Lower leg skin (tissue), 3 donors: ENCODE measurements around the gene WWTR1.

Source experiments
- POLR2A ChIP-seq, 2 donors: fragments of 450-650 bp; IDR thresholded peaks; one replicate each; pipeline ENCODE4 v1.6.1; 2016 to 2017; ENCODE audit warnings: antibody characterized with exemption in 2 of 2, mild to moderate bottlenecking in 1 of 2, moderate library complexity in 1 of 2
- TF ChIP-seq, protein P1 (sequence below), 3 donors: fragments of 450-650 bp; IDR thresholded peaks; one replicate each; pipeline ENCODE4 v1.5.1; 2016; ENCODE audit warnings: antibody characterized with exemption in 3 of 3, mild to moderate bottlenecking in 3 of 3, moderate library complexity in 2 of 3

DNA sequence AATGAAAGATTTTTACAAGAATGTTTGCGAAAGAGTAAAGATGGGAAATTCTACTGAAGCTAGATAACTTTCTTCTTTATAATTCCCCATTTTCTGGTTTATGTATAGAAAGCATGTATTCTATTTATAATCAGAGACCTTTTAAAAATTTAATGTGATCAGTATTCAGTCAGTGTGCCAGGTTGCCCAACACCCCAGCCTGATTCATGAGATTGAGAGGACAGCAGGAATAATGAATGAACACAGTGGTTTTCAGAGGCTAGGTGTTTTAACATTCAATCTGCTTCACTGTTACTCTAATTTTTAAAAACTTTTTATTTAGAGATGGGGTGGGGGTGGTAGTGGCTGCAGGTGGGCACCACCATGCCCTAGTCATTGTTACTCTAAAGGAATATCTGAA is 4.7 kb downstream of the WWTR1 start:
- TF ChIP-seq, protein P1, sequence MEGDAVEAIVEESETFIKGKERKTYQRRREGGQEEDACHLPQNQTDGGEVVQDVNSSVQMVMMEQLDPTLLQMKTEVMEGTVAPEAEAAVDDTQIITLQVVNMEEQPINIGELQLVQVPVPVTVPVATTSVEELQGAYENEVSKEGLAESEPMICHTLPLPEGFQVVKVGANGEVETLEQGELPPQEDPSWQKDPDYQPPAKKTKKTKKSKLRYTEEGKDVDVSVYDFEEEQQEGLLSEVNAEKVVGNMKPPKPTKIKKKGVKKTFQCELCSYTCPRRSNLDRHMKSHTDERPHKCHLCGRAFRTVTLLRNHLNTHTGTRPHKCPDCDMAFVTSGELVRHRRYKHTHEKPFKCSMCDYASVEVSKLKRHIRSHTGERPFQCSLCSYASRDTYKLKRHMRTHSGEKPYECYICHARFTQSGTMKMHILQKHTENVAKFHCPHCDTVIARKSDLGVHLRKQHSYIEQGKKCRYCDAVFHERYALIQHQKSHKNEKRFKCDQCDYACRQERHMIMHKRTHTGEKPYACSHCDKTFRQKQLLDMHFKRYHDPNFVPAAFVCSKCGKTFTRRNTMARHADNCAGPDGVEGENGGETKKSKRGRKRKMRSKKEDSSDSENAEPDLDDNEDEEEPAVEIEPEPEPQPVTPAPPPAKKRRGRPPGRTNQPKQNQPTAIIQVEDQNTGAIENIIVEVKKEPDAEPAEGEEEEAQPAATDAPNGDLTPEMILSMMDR (IDR thresholded peaks at IDR 0.05) = no peak
- TF ChIP-seq POLR2A (IDR thresholded peaks at IDR 0.05) = no peak
